ENCODE measurements around the gene OLFML2B.
"Not testable (repeated sequence)": the region's sequence is repeated elsewhere in the genome, so short reads cannot be mapped to it uniquely, and the experiment has no call there.

The OLFML2B gene

GRCh38 chr1:162059721-162060120 lies 36.1 kb upstream of the OLFML2B start:
- in situ Hi-C loops (cut with HindIII; ENCODE audit: low pct_ligation_motif_present, low sequenced_read_pairs): no loop called here

GRCh38 chr1:162056579-162056978 lies 32.9 kb upstream of the OLFML2B start:
- DNase-seq: no peak
- Histone ChIP-seq H3K27me3 (replicated peaks) (no peaks in the 10 kb centered on the region), H3K27ac (no peak overlapping the region), H3K36me3 (replicated peaks) (no peaks in the 10 kb centered on the region), H3K4me3 (ENCODE audit: low read depth, low read length) (no peak overlapping the region)
- in situ Hi-C loops (cut with HindIII; ENCODE audit: low pct_ligation_motif_present, low sequenced_read_pairs): no loop called here
- no peak for TF ChIP-seq CTCF (IDR thresholded peaks at IDR 0.05; ENCODE audit: low read depth, low read length, missing control alignments)

More at GRCh38 chr1:162059721-162060120, 36.1 kb upstream of the OLFML2B start:
- H3K4me3 ChIP-seq (ENCODE audit: low read depth, low read length): no peak overlapping the region
- no peaks in the 10 kb centered on the region for H3K27me3 ChIP-seq (replicated peaks)
- no peak overlapping the region for H3K27ac ChIP-seq
- no peak for TF ChIP-seq CTCF (IDR thresholded peaks at IDR 0.05; ENCODE audit: low read depth, low read length, missing control alignments)
- no peak for DNase-seq
- H3K36me3 ChIP-seq (replicated peaks): no peaks in the 10 kb centered on the region

GRCh38 chr1:162056043-162056442 lies 32.4 kb upstream of the OLFML2B start:
- DNase-seq: peak; percentile 78

GRCh38 chr1:162055062-162055461 lies 31.4 kb upstream of the OLFML2B start:
- H3K27ac ChIP-seq: peak overlapping the region; percentile 27
- DNase-seq: peak; percentile 78
- H3K36me3 ChIP-seq (replicated peaks): no peaks in the 10 kb centered on the region
- in situ Hi-C loops (cut with HindIII; ENCODE audit: low pct_ligation_motif_present, low sequenced_read_pairs): no loop called here
- no peak for TF ChIP-seq CTCF (IDR thresholded peaks at IDR 0.05; ENCODE audit: low read depth, low read length, missing control alignments)
- no peaks in the 10 kb centered on the region for H3K27me3 ChIP-seq (replicated peaks)
- H3K4me3 ChIP-seq (ENCODE audit: low read depth, low read length): no peak overlapping the region

More at GRCh38 chr1:162056043-162056442, 32.4 kb upstream of the OLFML2B start:
- in situ Hi-C loops (cut with HindIII; ENCODE audit: low pct_ligation_motif_present, low sequenced_read_pairs): no loop called here
- TF ChIP-seq CTCF (IDR thresholded peaks at IDR 0.05; ENCODE audit: low read depth, low read length, missing control alignments): peak; percentile 97
- H3K27me3 ChIP-seq (replicated peaks): no peaks in the 10 kb centered on the region
- no peaks in the 10 kb centered on the region for H3K36me3 ChIP-seq (replicated peaks)
- H3K4me3 ChIP-seq (ENCODE audit: low read depth, low read length): no peak overlapping the region
- no peak overlapping the region for H3K27ac ChIP-seq

- H3K36me3 ChIP-seq (replicated peaks); DNase-seq; H3K27ac ChIP-seq; H3K27me3 ChIP-seq (replicated peaks); H3K4me3 ChIP-seq (ENCODE audit: low read depth, low read length); in situ Hi-C loops (cut with HindIII; ENCODE audit: low pct_ligation_motif_present, low sequenced_read_pairs): not testable (repeated sequence)
These were observed 30.3 kb upstream of the OLFML2B start for GRCh38 chr1:162053949-162054348.

GRCh38 chr1:162046921-162047320 lies 23.3 kb upstream of the OLFML2B start:
- no peak overlapping the region for H3K4me3 ChIP-seq (ENCODE audit: low read depth, low read length)
- in situ Hi-C loops (cut with HindIII; ENCODE audit: low pct_ligation_motif_present, low sequenced_read_pairs): loop anchor here (25.0 kb wide), 2 partner anchors 185 to 260 kb away; no protein-coding TSS in a partner anchor
- H3K36me3 ChIP-seq (replicated peaks): no peaks in the 10 kb centered on the region
- no peak for TF ChIP-seq CTCF (IDR thresholded peaks at IDR 0.05; ENCODE audit: low read depth, low read length, missing control alignments)
- DNase-seq: no peak
- H3K27me3 ChIP-seq (replicated peaks): no peaks in the 10 kb centered on the region
- H3K27ac ChIP-seq: no peak overlapping the region

Data from brain microvascular endothelial cell (primary cell).